B cell (primary cell): ENCODE results near the gene SPINK5. TPM values are rescaled to one million over a fixed set of nuclear protein-coding genes. Genes with fewer than 3 reads are reported as not detected.

Experiments
- ATAC-seq: fragments of 200-7000 bp; cut with Tn5 transposase; one replicate; pipeline ENCODE4 v1.10.0; 2021; ENCODE audit warnings: low read depth, mild to moderate bottlenecking, moderate number of reproducible peaks, moderate library complexity
- CTCF ChIA-PET: fragments of 350-600 bp; sonication (Branson Sonifier 250); formaldehyde crosslinking; loops from one replicate; lab custom pipeline; 2021; ENCODE audit warnings: antibody characterized with exemption, inconsistent platforms; lab: Charles Lee
- POLR2A ChIA-PET: fragments of 350-600 bp; sonication (Branson Sonifier 250); formaldehyde crosslinking; loops from one replicate; lab custom pipeline; 2021; ENCODE audit warnings: antibody characterized with exemption; lab: Charles Lee
- DNase-seq: peaks from one replicate; pipeline ENCODE4 v3.0.0; 2013
- H2AFZ ChIP-seq: 2 replicates; pipeline ENCODE4 v1.6.1; 2012; ENCODE audit warnings: mild to moderate bottlenecking, low read depth, low read length; ENCODE audit not compliant: insufficient read depth, poor library complexity, severe bottlenecking
- H3K27ac ChIP-seq, 2 donors: 1 replicate in 1 of 2; 2 replicates in 1 of 2; pipeline ENCODE4 v1.5.1; 2012 to 2013; ENCODE audit warnings: low read length in 2 of 2, mild to moderate bottlenecking in 2 of 2, moderate library complexity in 1 of 2
- H3K27me3 ChIP-seq, 4 experiments: fragments of 200-600 bp in 1 of 4; sonication (generic) in 1 of 4; replicated peaks in 1 of 4; 1 replicate in 2 of 4; 2 replicates in 2 of 4; pipeline versions ENCODE4 v1.6.1 to v1.7.0; 2013 to 2016; ENCODE audit warnings: low read length in 3 of 4, mild to moderate bottlenecking in 2 of 4, mixed read lengths in 1 of 4, moderate library complexity in 1 of 4; ENCODE audit not compliant: insufficient read depth in 4 of 4, control insufficient read depth in 3 of 4; ENCODE audit errors: control extremely low read depth in 1 of 4
- H3K36me3 ChIP-seq, 2 experiments: replicated peaks in 1 of 2; 1 replicate in 1 of 2; 2 replicates in 1 of 2; pipeline versions ENCODE4 v1.6.1 to v1.7.1; 2013; ENCODE audit warnings: low read length in 1 of 2; ENCODE audit not compliant: insufficient read depth in 2 of 2, control insufficient read depth in 1 of 2; ENCODE audit errors: control extremely low read depth in 1 of 2, extremely low read depth in 1 of 2
- H3K4me1 ChIP-seq, 2 donors: fragments of 200-600 bp in 1 of 2; sonication (generic) in 1 of 2; 1 replicate in 1 of 2; 2 replicates in 1 of 2; pipeline versions ENCODE4 v1.5.1 to v1.6.1; 2013 to 2017; ENCODE audit warnings: low read length in 2 of 2; ENCODE audit not compliant: control insufficient read depth in 2 of 2, insufficient read depth in 2 of 2
- H3K4me2 ChIP-seq: replicated peaks from 2 replicates; pipeline ENCODE3; 2012; ENCODE audit warnings: mild to moderate bottlenecking, low read depth, low read length; ENCODE audit not compliant: poor library complexity, severe bottlenecking
- H3K4me3 ChIP-seq, 5 experiments: fragments of 200-600 bp in 1 of 5; sonication (generic) in 1 of 5; 1 replicate in 3 of 5; 2 replicates in 2 of 5; pipeline versions ENCODE4 v1.5.1 to v1.7.0; 2011 to 2016; ENCODE audit warnings: low read length in 4 of 5, mild to moderate bottlenecking in 4 of 5, low read depth in 2 of 5, control low read depth in 1 of 5, moderate library complexity in 1 of 5; ENCODE audit not compliant: insufficient read depth in 1 of 5; ENCODE audit errors: control extremely low read depth in 1 of 5, extremely low read depth in 1 of 5
- H3K79me2 ChIP-seq: fragments of 200-600 bp; sonication (generic); one replicate; pipeline ENCODE4 v1.6.0; 2016; ENCODE audit warnings: low read length; ENCODE audit not compliant: control insufficient read depth, insufficient read depth
- H3K9ac ChIP-seq: fragments of 200-600 bp; sonication (generic); 2 replicates; pipeline ENCODE4 v1.6.1; 2017; ENCODE audit warnings: mild to moderate bottlenecking, low read length, moderate library complexity
- H3K9me3 ChIP-seq, 3 donors: one replicate each; pipeline versions ENCODE4 v1.6.1 to v1.7.1; 2013; ENCODE audit warnings: low read length in 2 of 3; ENCODE audit not compliant: control insufficient read depth in 2 of 3, insufficient read depth in 1 of 3; ENCODE audit errors: control extremely low read depth in 1 of 3
- H4K20me1 ChIP-seq: 2 replicates; pipeline ENCODE4 v1.6.0; 2012; ENCODE audit warnings: mild to moderate bottlenecking, low read length; ENCODE audit not compliant: insufficient read depth, control insufficient read depth, poor library complexity, severe bottlenecking
- H3K27ac Mint-ChIP-seq: one replicate; pipeline ENCODE4 v1.8.0; 2021; ENCODE audit warnings: mixed read lengths
- H3K27me3 Mint-ChIP-seq: one replicate; pipeline ENCODE4 v1.8.0; 2021; ENCODE audit warnings: mixed read lengths
- H3K4me1 Mint-ChIP-seq: one replicate; pipeline ENCODE4 v1.8.0; 2021; ENCODE audit warnings: mixed read lengths
- H3K4me3 Mint-ChIP-seq: one replicate; pipeline ENCODE4 v1.8.0; 2021; ENCODE audit warnings: mixed read lengths
- H3K9me3 Mint-ChIP-seq: one replicate; pipeline ENCODE4 v1.8.0; 2022; ENCODE audit warnings: mixed read lengths; ENCODE audit not compliant: insufficient read depth
- EZH2 ChIP-seq: IDR thresholded peaks from 2 replicates; pipeline ENCODE4 v1.6.1; 2012; ENCODE audit warnings: borderline replicate concordance, low read depth, mild to moderate bottlenecking, moderate library complexity, low read length; ENCODE audit not compliant: insufficient read depth, poor library complexity, severe bottlenecking
- WGBS: methylation state at CpG from one replicate; pipeline ENCODE4 v1.1.5; 2013; ENCODE audit warnings: missing lambda C conversion rate; ENCODE audit not compliant: insufficient coverage; 5-methylcytosine and 5-hydroxymethylcytosine counted together
- intact Hi-C: fragments of 100-400 bp; cut with micrococcal nuclease; formaldehyde crosslinking; loops from one replicate; pipeline ENCODE4 v1.10.0; 2022
- polyA plus RNA-seq: library from polyadenylated mRNA; depleted of rRNA; stranded (reverse); fragments of >200 nt; gene quantifications from 2 replicates; pipeline ENCODE4 v1.2.3, GENCODE V29; 2012
- total RNA-seq, 2 donors: library from RNA; stranded (reverse); fragments of 120-200 nt in 1 of 2; gene quantifications; 1 replicate in 1 of 2; 2 replicates in 1 of 2; pipeline versions ENCODE4 v1.2.3 to v1.2.4, GENCODE V29; 2013 to 2022
- TF ChIP-seq, protein P1 (sequence below): fragments of 200-600 bp; IDR thresholded peaks from one replicate; pipeline ENCODE4 v1.8.0; 2022; ENCODE audit warnings: antibody characterized with exemption, mild to moderate bottlenecking

The SPINK5 gene
- total and polyA plus RNA-seq, 2 donors (not counting 1 experiment from before 2014, with no cell fraction given) = not detected

DNA sequence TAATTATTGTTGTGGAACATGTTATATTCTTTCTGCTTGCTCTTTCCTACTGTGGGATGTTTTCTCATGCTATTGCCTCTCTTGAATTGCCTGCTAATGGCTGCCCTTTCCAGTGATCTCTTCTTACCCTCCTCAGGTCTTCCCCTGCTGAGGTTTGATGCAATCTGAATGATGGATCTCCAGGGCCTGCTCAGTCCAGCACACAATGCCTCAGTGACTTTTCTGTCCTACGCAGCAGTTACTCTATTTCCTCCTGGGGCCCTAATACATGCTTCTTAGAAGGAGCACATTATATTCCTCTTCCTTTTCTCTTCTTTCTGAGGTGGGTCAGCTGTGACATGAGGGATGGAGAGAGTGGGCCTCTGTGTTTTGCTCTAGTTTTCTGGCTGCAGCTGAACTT lies 104.5 kb downstream of the SPINK5 start, which contains the start of gene SPINK14:
Gene SPINK14 (plus strand): TSS at position 301 of the 400 bp plus-strand sequence. CDS start 1,187 bp downstream, outside the sequence.
- Mint-ChIP-seq H3K4me1 (no peaks in the 10 kb centered on the region), H3K27me3 (peaks cover 5% of the 10 kb centered on the region), H3K27ac (no peak within 1 kb of the TSS), H3K9me3 (no peaks in the 10 kb centered on the region), H3K4me3 (no peak within 1 kb of the TSS)
- H2AFZ ChIP-seq = no peak within 1 kb of the TSS
- TF ChIP-seq, protein P1, sequence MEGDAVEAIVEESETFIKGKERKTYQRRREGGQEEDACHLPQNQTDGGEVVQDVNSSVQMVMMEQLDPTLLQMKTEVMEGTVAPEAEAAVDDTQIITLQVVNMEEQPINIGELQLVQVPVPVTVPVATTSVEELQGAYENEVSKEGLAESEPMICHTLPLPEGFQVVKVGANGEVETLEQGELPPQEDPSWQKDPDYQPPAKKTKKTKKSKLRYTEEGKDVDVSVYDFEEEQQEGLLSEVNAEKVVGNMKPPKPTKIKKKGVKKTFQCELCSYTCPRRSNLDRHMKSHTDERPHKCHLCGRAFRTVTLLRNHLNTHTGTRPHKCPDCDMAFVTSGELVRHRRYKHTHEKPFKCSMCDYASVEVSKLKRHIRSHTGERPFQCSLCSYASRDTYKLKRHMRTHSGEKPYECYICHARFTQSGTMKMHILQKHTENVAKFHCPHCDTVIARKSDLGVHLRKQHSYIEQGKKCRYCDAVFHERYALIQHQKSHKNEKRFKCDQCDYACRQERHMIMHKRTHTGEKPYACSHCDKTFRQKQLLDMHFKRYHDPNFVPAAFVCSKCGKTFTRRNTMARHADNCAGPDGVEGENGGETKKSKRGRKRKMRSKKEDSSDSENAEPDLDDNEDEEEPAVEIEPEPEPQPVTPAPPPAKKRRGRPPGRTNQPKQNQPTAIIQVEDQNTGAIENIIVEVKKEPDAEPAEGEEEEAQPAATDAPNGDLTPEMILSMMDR = no peak
- TF ChIP-seq EZH2 = no peak
- no peak within 1 kb of the TSS for H3K9ac ChIP-seq
- no peaks in the 10 kb centered on the region for H3K36me3 ChIP-seq
- no peaks in the 10 kb centered on the region for H3K9me3 ChIP-seq
- intact Hi-C loops = no loop called here
- ATAC-seq (no peak), DNase-seq (no peak)
- H3K27ac ChIP-seq = no peak within 1 kb of the TSS
- no peaks in the 10 kb centered on the region for H3K27me3 ChIP-seq
- ChIA-PET POLR2A (no interaction called here), CTCF (no interaction called here)
- no CpG with 5 or more reads among the region's 1 CpG for WGBS
- H4K20me1 ChIP-seq = no peaks in the 10 kb centered on the region
- H3K4me3 ChIP-seq = no peak within 1 kb of the TSS
- H3K4me1 ChIP-seq = no peaks in the 10 kb centered on the region
- H3K79me2 ChIP-seq = no peaks in the 10 kb centered on the region
- no peak within 1 kb of the TSS for H3K4me2 ChIP-seq

DNA sequence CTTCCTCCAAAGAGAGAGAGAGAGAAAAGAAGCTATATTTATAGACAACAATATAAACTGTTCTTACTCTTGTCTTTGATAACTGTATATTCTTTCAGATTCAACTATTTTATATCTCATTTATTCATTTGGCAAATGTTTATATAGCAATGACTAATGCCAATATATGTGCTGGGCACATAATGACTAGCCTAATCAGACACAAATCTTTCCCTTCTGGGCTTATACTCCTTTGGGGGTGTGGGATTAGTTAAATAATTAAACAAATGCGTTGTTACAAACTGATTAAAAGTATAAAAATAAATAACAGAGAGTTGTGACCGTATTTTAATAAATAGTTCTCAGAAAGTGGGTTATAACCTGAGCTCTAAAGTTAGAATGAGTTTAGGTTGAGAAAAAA lies 108.6 kb downstream of the SPINK5 start:
- H3K4me1 ChIP-seq = no peaks in the 10 kb centered on the region
- no peak for TF ChIP-seq EZH2
- no peak for ATAC-seq
- H4K20me1 ChIP-seq = no peaks in the 10 kb centered on the region
- no peaks in the 10 kb centered on the region for H3K9me3 ChIP-seq
- ChIA-PET POLR2A (no interaction called here), CTCF (interaction anchor here (0.5 kb wide), 1 partner anchor 290 kb away, joined by 3 read pairs; no protein-coding TSS in a partner anchor)
- H3K27ac Mint-ChIP-seq = no peak overlapping the region
- no peaks in the 10 kb centered on the region for H3K9me3 Mint-ChIP-seq
- 100% methylated on average over 1 of the region's 2 CpGs for WGBS
- H3K27me3 Mint-ChIP-seq = peaks cover 11% of the 10 kb centered on the region
- DNase-seq = no peak
- no peak overlapping the region for H3K4me3 Mint-ChIP-seq
- H3K4me2 ChIP-seq = no peak overlapping the region
- no peaks in the 10 kb centered on the region for H3K4me1 Mint-ChIP-seq
- H3K9ac ChIP-seq = no peak overlapping the region
- no peaks in the 10 kb centered on the region for H3K36me3 ChIP-seq
- intact Hi-C loops = loop anchor here (10.0 kb wide), 1 partner anchor 942 kb away; no protein-coding TSS in a partner anchor
- no peak overlapping the region for H3K27ac ChIP-seq
- H2AFZ ChIP-seq = no peak overlapping the region
- H3K4me3 ChIP-seq = no peak overlapping the region
- H3K27me3 ChIP-seq = no peaks in the 10 kb centered on the region
- H3K79me2 ChIP-seq = no peaks in the 10 kb centered on the region
